MG63 (cell line): ENCODE results near the gene UPK3BL2. TPM values are rescaled to one million over a fixed set of nuclear protein-coding genes. Genes with fewer than 3 reads are reported as not detected.
"Not testable (repeated sequence)": the region's sequence is repeated elsewhere in the genome, so short reads cannot be mapped to it uniquely, and the experiment has no call there.

ENCODE experiments used
- DNase-seq: peaks from one replicate; pipeline ENCODE4 v3.0.0-alpha.2; 2020
- H3K27me3 ChIP-seq: fragments of 250-450 bp; sonication (Bioruptor Pico); 2 replicates; pipeline ENCODE4 v1.5.1; 2020; ENCODE audit warnings: mild to moderate bottlenecking, moderate library complexity
- H3K36me3 ChIP-seq: fragments of 250-450 bp; sonication (Bioruptor Pico); 2 replicates; pipeline ENCODE4 v1.5.1; 2020; ENCODE audit warnings: mild to moderate bottlenecking, moderate library complexity
- H3K4me3 ChIP-seq: fragments of 250-450 bp; sonication (Bioruptor Pico); 2 replicates; pipeline ENCODE4 v1.5.1; 2020; ENCODE audit warnings: mild to moderate bottlenecking, moderate library complexity
- H3K9me3 ChIP-seq: fragments of 250-450 bp; sonication (Bioruptor Pico); 2 replicates; pipeline ENCODE4 v1.5.1; 2020; ENCODE audit warnings: mild to moderate bottlenecking, moderate library complexity
- total RNA-seq: library from RNA; depleted of rRNA; stranded (reverse); fragments of >200 nt; shearing (Covaris generic); gene quantifications from 2 replicates; pipeline ENCODE4 v1.2.3, GENCODE V29; 2014; ENCODE audit warnings: low replicate concordance; rRNA removed

UPK3BL2 gene
- total RNA-seq, 1 experiment from 2014 or later: 2.5 TPM

DNA sequence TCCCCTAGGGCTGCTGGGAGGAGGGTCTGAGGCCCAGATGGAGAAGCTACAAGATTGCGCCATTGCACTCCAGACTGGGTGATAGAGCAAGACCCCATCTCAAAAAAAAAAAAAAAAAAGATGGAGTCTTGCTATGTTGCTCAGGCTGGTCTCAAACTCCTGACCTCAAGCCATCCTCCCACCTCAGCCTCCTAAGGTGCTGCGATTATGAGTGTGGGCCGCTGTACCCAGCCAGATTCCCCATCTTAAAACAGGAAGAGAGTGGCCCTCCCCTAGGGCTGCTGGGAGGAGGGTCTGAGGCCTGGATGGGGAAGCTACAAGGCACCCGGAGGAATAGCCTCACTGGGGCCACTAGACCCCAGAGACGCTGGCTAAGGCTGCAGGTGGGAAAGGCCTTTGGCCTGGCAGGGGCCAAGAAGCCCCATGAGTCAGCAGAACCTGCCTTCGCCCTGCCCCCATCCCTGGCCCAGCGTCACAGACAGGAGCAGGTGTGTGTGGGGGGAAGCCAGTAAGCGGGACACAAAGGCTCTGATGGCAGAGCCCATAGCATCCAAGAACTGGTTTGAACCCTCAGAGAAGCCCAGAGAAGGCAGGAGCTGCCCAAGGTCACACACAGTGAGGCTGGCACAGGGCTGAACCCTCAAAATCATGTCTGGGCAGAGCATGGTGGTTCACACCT is 35.9 kb downstream of the UPK3BL2 start:
- H3K9me3 ChIP-seq, DNase-seq, H3K4me3 ChIP-seq, H3K36me3 ChIP-seq, H3K27me3 ChIP-seq: not testable (repeated sequence)

DNA sequence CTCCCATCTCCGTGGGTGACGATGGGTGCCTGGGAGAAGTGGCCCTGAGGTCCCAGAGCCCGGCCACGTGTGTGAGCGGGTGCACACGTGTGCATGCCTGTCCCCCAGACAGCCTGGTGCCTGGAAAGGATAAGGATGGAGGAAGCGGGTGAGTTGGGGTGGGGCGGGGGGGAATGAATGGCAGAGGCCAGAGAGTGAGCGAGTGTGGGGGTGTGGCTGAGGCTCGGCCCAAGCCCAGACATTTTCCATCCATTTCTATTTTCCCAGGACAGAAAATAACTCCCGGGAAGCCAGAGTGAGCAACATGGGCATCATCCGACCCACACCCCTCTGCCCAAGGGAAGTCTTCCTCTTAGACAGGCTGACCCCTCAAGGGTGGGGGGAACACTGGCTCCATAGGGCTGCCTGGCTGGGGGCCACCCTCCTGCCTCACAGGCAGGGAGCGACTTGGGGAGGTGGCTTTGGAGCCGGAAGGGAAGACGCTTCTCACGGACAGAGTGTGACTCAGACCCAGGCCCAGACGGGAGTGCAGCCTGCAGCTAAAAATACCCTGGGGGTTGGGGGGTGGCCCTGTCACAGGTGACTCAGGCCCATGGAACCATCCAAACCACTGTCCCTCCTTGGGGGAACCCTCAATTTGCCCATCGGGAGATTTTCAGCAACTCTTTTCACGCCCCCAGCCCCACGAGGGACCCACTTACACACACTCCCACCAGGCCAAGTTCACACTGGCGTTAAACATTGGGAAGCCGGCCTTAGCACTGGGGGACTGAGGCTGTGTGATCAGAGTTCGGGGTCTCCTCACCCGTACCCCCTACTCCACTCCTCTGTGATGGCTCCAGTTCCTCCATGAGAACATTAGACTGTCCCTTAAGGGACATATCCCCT is 38.0 kb downstream of the UPK3BL2 start:
- H3K9me3 ChIP-seq, H3K27me3 ChIP-seq, H3K36me3 ChIP-seq, DNase-seq, H3K4me3 ChIP-seq: not testable (repeated sequence)

DNA sequence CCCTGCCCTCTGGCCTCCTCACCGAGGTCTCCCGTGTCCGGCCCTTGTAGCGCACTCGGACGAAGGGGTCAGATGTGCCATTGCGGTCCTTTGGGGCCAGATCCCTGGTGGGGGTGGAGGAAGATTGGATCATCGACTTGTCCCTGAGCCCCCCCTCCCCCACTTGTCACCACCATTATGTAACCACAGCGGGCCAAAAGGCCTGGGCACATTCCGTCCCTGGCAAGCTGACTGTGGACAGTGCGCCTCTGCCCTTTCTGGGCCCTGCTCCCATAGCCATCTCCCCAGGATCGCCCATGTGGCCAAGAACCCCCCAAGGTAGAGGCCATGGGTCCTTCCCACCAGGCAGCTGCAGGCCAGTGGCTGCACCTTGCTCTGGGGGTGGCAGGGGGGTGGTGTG is 40.4 kb downstream of the UPK3BL2 start:
- not testable (repeated sequence) for DNase-seq, H3K4me3 ChIP-seq, H3K9me3 ChIP-seq, H3K27me3 ChIP-seq, H3K36me3 ChIP-seq

DNA sequence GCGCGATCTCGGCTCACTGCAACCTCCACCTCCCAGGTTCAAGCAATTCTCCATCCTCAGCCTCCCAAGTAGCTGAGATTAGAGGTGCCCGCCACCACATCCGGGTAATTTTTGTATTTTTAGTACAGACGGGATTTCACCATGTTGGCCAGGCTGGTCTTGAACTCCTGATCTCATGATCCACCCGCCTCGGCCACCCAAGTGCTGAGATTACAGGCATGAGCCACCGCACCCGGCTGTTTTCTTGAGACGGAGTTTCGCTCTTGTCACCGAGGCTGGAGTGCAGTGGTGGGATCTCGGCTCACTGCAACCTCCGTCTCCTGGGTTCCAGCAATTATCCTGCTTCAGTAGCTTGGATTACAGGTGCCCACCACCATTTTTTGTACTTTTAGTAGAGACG is 45.2 kb downstream of the UPK3BL2 start:
- not testable (repeated sequence) for H3K27me3 ChIP-seq, H3K9me3 ChIP-seq, H3K4me3 ChIP-seq, DNase-seq, H3K36me3 ChIP-seq

DNA sequence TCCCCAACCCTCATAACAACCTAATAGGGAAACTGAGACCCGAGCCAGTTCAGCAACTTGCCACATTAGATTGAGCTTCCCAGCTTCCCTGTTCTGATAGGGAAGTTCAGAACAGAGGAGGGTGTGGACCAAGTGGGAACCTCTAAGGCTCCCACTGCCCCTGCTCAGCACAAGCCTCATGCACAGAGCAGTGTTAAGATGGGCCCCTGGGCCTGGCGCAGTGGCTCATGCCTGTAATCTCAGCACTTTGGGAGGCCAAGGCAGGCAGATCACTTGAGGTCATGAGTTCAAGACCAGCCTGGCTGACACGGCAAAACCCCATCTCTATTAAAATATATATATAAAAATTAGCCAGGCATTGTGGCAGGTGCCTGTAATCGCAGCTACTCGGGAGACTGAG is 46.2 kb downstream of the UPK3BL2 start:
- DNase-seq, H3K27me3 ChIP-seq, H3K36me3 ChIP-seq, H3K9me3 ChIP-seq, H3K4me3 ChIP-seq: not testable (repeated sequence)

DNA sequence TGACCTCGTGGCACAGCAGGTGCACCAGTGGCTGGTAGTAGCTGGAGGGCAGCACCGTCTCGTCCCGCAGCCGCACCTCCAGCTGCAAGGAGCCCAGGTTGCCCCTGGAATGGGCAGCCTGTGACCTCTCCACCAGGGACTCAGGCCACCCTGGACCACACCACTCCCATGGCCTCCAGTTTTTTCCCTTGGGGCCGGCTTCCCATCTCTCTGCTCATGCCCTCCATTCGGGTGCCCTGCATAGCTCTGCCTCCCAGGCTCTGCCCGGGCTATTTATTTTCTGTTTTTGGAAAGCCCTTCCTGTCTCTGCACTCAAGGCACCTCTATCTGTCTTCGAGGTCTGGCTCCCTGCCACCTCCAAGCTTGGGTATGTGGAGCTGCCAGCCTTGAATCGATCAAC is 46.6 kb downstream of the UPK3BL2 start:
- not testable (repeated sequence) for H3K36me3 ChIP-seq, H3K9me3 ChIP-seq, H3K27me3 ChIP-seq, H3K4me3 ChIP-seq, DNase-seq

DNA sequence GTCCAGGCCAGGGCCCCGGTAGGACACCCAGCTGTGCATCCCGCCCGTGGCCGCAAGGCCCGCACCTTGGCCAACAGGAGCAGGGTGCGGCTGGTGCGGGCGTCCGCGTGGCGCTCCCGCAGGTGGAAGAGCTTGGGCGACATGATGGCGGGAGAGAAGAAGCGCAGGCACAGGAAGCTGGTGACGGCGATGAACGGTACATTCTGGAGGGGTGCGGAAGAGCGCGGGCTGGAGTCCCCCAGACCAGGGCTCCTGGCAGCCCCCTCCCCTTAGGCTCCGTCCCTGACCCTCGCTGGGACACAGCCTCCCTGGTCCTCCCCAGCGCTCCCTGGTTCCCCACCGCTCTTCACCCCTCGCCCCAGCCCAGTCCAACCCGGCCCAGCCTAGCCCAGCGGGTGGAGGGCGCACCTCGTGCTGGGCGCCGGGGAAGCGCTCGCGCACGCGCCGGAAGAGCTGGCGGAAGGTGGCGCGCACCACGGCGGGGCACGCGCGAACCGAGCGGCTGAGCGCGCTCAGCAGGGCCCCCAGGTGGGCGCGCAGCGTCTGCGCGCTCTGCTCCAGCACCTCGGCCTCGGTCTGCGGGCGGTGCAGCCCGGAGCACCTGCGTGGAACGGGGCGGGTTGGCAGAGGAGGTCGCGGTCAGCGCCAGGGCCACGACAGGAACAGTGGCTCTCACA is 48.9 kb downstream of the UPK3BL2 start:
- H3K36me3 ChIP-seq, DNase-seq, H3K9me3 ChIP-seq, H3K4me3 ChIP-seq, H3K27me3 ChIP-seq: not testable (repeated sequence)

DNA sequence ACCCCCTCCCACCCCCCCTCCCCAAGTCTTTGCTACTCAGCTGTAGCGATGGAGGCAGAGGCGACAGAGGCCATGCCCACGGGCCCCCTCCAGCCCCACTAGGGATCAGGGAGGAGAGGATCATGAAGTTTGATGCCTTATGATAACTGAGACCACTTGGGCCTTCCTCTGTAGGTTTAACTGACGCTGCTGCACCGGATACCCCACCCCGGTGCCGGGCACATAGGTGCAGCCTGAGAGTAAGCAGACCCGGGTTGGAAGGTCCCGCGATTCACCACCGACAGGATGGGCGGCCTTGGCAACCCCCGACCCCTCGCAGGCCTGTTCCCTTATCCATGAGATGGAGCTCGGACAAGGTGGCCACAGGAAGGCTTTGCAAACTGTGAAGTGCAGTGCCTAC is 49.5 kb downstream of the UPK3BL2 start:
- DNase-seq, H3K36me3 ChIP-seq: not testable (repeated sequence)

DNA sequence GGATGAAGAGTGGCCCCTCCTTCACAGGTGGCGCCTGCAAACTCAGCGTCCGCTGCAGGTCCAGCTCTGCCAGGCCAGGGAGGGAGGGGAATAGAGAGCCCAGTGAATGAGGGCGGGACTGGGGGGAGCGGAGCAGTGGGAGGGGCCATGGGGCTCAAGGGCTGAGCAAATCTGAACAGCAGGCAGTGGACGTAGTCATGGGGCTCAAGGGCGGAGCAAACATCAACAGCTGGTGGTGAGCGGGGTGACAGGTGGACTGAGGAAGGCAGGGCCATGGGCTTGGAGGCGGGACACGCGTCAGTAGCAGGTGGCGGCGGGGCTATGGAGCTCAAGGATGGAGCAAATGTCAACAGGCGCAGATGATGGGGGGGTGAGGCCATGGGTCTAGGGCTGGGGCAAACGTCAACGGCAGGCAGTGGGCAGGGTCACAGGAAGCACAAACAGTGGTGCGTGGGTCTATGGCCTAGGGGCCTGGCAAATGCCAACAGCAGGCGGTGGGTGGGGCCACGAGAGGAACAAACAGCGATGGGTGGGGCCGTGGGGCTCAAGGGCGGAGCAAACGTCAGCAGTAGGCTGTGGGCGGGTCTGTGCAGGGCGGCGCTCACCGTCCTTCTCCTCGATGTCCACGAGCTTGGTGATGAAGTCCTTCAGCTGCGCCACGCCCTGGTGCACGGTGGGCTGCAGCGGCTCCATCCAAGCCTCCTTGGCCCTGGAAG is 50.1 kb downstream of the UPK3BL2 start:
- not testable (repeated sequence) for H3K4me3 ChIP-seq, H3K27me3 ChIP-seq, H3K36me3 ChIP-seq, H3K9me3 ChIP-seq, DNase-seq

More for the DNA sequence above, 49.5 kb downstream of the UPK3BL2 start:
- H3K4me3 ChIP-seq, H3K27me3 ChIP-seq, H3K9me3 ChIP-seq: not testable (repeated sequence)

DNA sequence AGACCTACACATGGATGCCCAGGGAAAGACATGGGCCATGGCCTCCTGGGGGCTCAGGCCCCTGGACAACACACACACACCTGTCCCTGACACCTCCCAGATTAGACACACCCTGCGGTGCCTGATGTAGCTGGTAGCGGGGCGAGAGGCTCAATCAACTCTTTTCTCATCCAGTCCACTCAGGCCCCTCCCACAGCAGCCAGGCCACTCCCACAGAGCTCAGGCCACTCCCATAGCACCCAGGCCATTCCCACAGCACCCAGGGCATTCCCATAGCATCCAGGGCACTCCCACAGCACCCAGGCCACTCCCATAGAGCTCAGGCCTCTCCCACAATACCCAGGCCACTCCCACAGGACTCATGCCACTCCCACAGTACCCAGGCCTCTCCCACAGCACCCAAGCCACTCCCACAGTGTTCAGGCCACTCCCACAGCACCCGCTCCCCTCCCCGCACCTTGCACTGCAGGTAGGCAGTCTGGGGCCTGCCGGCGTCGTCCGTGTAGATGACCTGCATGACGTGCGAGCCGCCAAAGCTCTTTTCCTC is 52.9 kb downstream of the UPK3BL2 start:
- not testable (repeated sequence) for DNase-seq, H3K4me3 ChIP-seq, H3K9me3 ChIP-seq, H3K27me3 ChIP-seq, H3K36me3 ChIP-seq

Other genes with a start within 250 kb of the UPK3BL2 start
- not detected in 2 replicates for gene SPDYE6, start 187.3 kb downstream of the UPK3BL2 start, total RNA-seq
- 7.6 and 16.2 TPM in 2 replicates for gene PRKRIP1, start 147.3 kb downstream of the UPK3BL2 start, total RNA-seq
- gene ORAI2, start 110.1 kb downstream of the UPK3BL2 start, total RNA-seq: 24.3 and 27.1 TPM in 2 replicates
- gene ALKBH4, start 78.8 kb downstream of the UPK3BL2 start, total RNA-seq: 10.8 and 17.1 TPM in 2 replicates
- gene LRWD1, start 78.7 kb downstream of the UPK3BL2 start, total RNA-seq: 19.6 and 29.7 TPM in 2 replicates
- 18.4 and 45.5 TPM in 2 replicates for gene POLR2J, start 64.8 kb downstream of the UPK3BL2 start, total RNA-seq
- 0.12 and 1.7 TPM in 2 replicates for gene RASA4B, start 25.9 kb downstream of the UPK3BL2 start, total RNA-seq
- gene SPDYE2, start 7.5 kb upstream of the UPK3BL2 start, total RNA-seq: not detected in 2 replicates
- 2.2 and 7.1 TPM in 2 replicates for gene POLR2J3, start 28.9 kb upstream of the UPK3BL2 start, total RNA-seq
- 1.6 and 3.9 TPM in 2 replicates for gene RASA4, start 73.1 kb upstream of the UPK3BL2 start, total RNA-seq
- gene UPK3BL1, start 99.1 kb upstream of the UPK3BL2 start, total RNA-seq: 0.37 and 13.4 TPM in 2 replicates
- not detected in 2 replicates for gene SPDYE2B, start 106.6 kb upstream of the UPK3BL2 start, total RNA-seq
- not detected in 2 replicates for gene POLR2J2, start 128.0 kb upstream of the UPK3BL2 start, total RNA-seq
- 3.7 and 11.2 TPM in 2 replicates for gene FAM185A, start 205.3 kb upstream of the UPK3BL2 start, total RNA-seq